Omental fat pad (tissue), 4 donors: ENCODE measurements around the gene MYBPC3. TPM values are rescaled to one million over a fixed set of nuclear protein-coding genes. Genes with fewer than 3 reads are reported as not detected.

Experiments used
- ATAC-seq: fragments of 150-250 bp; one replicate; pipeline ENCODE4 v1.9.1; 2016; ENCODE audit warnings: mild to moderate bottlenecking, moderate library complexity; ENCODE audit not compliant: low FRiP score
- DNase-seq: peaks from one replicate; pipeline ENCODE4 v3.0.0-alpha.2; 2019; ENCODE audit warnings: low spot score
- total RNA-seq, 4 donors: library from RNA; depleted of rRNA; stranded (reverse); fragments of >200 nt; gene quantifications; one replicate each; pipeline ENCODE4 v1.1.0, GENCODE V29; 2016
- TF ChIP-seq, protein P1 (sequence below), 3 donors: fragments of 450-650 bp; IDR thresholded peaks; one replicate each; pipeline ENCODE4 v1.5.1; 2016 to 2017; ENCODE audit warnings: antibody characterized with exemption in 3 of 3, mild to moderate bottlenecking in 3 of 3, moderate library complexity in 2 of 3

MYBPC3 gene
- total RNA-seq, 4 donors from 2014 or later, result 0.19 to 0.79 (median 0.21) TPM

DNA sequence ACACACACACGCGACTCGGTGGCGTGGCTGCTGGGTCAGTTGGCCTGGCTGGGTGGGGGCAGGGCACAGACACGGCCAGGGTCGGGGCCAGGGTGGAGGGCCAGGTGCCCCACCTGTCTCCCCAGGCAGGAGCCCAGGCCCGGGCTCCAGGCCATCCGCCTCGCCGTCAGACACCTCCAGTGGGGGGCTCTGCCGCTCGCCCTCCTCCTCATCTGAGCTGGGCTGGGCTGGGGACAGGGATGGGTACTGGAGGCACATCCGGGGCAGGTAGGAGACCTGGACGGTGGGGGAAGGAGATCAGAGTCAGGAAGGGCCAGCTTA, 6.2 kb upstream of the MYBPC3 start:
- no peak for ATAC-seq
- TF ChIP-seq, protein P1, sequence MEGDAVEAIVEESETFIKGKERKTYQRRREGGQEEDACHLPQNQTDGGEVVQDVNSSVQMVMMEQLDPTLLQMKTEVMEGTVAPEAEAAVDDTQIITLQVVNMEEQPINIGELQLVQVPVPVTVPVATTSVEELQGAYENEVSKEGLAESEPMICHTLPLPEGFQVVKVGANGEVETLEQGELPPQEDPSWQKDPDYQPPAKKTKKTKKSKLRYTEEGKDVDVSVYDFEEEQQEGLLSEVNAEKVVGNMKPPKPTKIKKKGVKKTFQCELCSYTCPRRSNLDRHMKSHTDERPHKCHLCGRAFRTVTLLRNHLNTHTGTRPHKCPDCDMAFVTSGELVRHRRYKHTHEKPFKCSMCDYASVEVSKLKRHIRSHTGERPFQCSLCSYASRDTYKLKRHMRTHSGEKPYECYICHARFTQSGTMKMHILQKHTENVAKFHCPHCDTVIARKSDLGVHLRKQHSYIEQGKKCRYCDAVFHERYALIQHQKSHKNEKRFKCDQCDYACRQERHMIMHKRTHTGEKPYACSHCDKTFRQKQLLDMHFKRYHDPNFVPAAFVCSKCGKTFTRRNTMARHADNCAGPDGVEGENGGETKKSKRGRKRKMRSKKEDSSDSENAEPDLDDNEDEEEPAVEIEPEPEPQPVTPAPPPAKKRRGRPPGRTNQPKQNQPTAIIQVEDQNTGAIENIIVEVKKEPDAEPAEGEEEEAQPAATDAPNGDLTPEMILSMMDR (IDR thresholded peaks at IDR 0.05), result no peak

DNA sequence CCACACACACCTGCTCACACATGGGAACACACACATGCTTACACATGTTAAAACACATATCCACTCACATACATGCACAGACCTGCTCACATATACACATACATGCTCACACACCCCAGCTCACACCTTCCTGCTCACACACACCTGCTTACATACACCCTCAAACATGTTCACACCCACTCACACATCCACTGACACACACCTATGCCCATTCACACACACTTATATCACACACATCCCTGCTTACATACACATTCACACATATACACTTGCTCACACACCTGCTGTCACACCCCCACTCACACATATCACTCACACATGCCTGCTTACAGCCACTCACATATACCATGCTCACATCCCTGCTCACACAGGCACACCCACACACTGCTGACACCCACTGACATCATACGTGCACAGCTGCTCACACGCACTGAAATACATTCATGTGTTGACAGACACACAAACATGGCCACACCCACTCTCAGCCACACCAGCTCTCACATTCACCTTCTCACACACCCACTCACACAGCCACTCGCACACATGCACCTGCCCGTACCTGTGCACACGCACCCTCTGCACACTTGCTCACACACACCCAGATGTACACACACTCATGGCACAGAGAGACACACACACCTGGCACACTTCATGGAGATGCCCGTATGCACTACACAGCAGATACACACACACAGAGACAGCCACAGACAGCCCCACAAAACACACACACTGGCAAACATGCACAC, 5.7 kb upstream of the MYBPC3 start:
- DNase-seq (no peak), ATAC-seq (no peak)
- TF ChIP-seq, protein P1 (IDR thresholded peaks at IDR 0.05), result no peak

More for the DNA sequence above, 6.2 kb upstream of the MYBPC3 start:
- DNase-seq, result no peak

GRCh38 chr11:47356998-47357329, 4.5 kb upstream of the MYBPC3 start:
- ATAC-seq (no peak), DNase-seq (no peak)
- TF ChIP-seq, protein P1 (IDR thresholded peaks at IDR 0.05), result no peak

DNA sequence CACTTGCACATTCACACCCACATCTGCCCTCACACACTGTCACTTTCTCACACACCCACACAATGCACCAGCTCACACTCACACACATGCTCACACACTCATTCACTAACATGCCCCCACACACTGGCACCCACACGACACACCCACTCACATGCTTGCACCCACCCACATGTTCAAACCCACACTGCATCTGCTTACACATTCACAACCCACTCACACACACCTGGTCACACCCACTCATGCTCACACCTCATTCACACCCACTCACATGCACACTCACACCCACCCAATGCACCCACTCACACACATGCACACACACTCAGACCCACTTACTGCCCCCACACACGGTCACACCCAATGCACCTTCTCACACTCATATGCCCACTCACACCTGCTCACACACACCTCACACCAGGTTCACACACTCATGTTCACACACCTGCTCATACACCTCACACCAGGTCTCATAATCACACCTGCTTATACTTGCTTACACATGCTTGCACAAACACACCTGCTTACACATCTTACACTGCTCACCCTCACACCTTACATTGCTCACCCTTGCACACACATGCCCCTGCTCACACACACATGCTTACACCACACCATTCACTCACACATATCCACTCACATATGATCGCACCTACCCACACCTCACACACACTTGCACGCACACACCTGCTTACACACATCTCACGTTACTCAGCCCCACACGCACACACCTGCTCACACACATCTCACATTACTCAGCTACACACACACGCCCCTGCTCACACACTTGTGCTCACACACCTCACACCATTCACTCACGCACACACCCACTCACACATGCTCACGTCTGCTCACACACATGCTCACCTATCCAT, 3.9 kb upstream of the MYBPC3 start:
- DNase-seq (no peak), ATAC-seq (no peak)
- TF ChIP-seq, protein P1 (IDR thresholded peaks at IDR 0.05), result no peak

DNA sequence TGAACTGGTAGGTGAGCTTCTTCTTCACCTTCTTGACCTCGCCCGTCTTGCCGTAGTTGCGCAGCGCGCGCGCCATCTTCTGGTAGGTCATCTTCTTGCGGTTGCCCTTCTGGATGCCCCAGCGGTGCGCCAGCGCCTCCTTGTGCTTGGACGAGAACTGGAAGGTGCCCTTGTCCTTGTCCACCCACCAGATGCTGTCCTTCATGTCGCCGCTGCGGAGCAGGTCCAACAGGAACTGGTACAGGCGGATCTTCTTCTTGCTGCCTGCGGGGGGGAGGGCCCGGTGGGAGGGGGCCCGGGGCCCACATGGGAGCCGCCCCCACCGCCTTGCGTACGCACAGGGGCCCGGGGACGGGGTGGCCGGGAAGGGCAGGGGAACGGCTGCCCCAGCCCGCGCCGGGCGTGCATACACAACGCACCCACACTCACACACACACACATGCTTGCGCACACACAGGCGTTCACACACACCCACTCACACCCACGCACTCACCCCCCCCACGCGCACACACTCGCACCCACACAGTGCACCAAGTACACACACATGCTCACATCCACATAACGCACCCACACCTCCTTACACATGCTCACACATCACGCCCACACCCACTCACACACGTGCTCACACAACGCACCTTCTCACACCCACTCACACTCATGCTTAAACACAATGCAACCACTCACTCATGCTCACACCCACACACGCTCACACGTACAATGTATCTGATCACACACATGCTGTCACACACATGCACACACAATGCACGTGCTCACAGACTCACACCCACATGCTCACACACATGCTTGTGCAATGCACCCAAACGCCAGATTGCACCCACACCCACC, 3.0 kb upstream of the MYBPC3 start:
- TF ChIP-seq, protein P1 (IDR thresholded peaks at IDR 0.05), result peak in 1 of 3 donors; percentile 82
- DNase-seq (peak; percentile 88), ATAC-seq (peak; percentile 82)

- DNase-seq (no peak), ATAC-seq (peak; percentile 38)
- TF ChIP-seq, protein P1 (IDR thresholded peaks at IDR 0.05), result no peak
Observed at GRCh38 chr11:47354913-47355282, 2.4 kb upstream of the MYBPC3 start.
